GM21529 (cell line): ENCODE results near the gene JMJD8.

Source experiments
- ATAC-seq: cut with Tn5 transposase; IDR thresholded peaks from one replicate; pipeline ENCODE4 v1.9.1; 2021; ENCODE audit not compliant: unreplicated experiment

JMJD8 gene

DNA sequence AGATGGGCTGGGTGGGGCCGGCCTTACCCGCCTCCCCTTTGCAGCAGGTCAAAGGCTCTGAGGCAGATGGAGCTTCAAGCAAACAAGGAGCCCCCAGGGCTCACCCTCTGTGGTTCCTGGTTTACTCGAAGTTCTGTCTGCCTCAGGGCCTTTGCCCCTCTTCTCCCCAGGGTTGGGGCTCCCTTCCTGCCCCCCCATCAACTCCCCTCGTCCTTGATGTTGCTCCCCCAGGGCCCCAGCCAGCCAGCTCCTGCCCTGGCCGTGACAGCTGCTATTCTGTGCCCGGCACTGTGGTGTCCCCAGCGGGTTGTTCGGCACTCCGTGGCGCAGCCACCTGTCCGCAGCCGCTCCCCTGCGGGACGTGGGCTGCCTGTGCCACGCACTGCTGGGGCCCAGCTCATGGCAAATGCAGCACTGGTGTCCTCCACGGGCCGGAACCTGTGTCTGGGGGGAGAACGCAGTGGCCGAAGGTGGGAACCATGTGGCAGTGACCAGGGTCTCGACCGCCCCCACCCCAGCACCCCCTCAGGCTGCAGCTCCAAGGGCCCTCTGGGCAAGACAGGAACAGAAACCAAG lies 26.5 kb upstream of the JMJD8 start:
- ATAC-seq: no peak

DNA sequence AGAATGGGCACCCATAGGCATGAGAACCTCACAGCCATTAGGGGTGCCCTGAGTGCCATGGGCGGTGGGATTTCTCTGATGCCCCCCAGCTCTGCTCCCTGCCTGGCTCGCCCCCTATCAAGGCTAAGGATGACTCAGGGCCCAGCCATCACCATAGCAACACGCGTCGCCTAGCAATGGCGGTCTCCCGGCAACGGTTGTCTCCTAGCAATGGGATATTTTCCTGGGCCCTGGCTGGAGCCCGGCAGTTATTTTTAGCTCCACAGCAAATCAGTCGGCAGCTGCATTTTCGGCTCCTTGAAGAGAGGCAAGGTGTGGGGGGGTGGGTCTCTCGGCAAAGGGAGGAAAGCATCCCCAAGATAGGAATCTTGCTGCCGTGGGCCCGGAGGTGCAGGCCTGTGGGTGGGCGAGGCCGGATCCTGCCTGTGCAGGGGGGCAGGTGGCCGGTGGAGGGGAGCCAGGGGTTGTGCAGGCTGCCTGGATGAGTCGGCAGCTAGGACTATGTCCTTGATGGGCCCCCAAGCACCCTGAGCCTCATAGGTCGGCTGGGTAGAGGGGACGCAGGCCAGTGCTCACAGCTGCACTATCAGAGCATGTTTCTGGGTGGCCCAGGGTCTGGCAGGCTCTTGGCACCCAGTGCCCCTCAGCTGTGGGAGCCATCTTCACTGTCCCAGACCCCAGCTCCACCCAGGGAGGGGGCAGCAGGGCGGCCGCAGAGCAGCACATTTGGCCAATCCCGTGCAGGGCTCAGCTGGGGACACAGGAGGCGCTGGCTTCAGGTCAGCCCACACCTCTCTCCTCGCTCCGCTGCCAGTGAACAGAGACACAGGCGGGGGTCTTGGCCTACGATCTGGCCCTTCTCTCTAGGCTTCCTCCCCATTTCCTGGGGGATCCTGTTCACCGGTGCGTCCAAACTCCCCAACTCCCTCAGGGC lies 25.7 kb upstream of the JMJD8 start:
- ATAC-seq: no peak

DNA sequence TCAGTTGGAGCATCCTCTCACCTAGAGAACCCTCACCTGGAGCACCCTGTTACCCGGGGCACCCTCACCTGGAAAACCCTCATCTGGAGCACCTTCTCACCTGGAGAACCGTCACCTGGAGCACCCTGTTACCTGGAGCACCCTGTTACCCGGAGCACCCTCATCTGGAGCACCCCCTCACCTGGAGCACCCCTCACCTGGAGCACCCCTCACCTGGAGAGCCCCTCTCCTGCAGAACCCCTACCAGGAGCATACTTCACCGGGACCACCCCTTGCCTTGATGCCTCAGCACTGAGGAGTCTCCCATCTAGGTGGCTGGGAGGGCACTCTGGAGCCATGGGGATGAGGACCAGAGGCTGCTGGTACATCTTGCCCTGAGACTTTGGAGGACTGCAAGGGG lies 24.8 kb upstream of the JMJD8 start:
- ATAC-seq: no peak

DNA sequence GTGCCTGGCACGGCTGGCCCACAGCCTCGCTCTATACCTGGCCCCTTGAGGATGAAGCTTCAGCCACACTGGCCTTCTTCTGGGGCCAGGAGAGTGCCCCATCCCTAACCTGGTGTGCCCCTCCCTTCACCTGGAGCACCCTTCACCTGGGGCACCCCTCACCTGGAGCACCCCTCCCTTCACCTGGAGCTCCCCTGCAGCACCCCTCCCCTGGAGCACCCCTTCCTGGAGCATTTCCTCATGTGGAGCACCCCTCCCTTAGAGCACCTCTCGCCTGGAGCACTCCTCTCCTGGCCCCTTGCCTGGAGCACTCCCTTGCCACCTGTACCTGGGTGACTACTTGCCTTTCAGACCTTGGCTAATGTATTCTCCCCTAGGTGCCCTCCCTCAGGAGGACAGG lies 23.9 kb upstream of the JMJD8 start:
- ATAC-seq: no peak

DNA sequence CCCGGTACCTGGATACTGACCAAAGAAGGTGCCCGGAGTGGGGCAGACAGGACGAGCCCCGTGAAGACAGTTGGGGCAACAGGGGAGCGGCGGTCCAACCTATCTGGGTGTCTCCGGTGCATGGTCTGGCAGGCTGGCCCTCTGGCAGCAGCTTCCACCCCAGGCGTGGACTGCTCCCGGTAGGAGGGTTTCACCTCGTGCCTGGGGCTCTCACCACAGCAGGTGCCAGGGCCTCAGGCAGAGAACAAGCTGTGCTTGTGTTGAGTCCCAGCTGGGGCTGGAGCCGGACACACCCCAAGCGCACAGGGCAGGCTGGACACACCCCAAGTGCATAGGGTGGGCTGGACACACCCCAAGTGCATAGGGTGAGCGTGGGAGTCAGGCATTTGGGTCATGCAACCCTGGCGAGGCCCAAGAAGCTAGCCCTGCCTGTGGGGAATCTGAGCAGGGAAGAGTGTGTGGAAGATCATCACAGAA lies 23.0 kb upstream of the JMJD8 start:
- ATAC-seq: no peak

DNA sequence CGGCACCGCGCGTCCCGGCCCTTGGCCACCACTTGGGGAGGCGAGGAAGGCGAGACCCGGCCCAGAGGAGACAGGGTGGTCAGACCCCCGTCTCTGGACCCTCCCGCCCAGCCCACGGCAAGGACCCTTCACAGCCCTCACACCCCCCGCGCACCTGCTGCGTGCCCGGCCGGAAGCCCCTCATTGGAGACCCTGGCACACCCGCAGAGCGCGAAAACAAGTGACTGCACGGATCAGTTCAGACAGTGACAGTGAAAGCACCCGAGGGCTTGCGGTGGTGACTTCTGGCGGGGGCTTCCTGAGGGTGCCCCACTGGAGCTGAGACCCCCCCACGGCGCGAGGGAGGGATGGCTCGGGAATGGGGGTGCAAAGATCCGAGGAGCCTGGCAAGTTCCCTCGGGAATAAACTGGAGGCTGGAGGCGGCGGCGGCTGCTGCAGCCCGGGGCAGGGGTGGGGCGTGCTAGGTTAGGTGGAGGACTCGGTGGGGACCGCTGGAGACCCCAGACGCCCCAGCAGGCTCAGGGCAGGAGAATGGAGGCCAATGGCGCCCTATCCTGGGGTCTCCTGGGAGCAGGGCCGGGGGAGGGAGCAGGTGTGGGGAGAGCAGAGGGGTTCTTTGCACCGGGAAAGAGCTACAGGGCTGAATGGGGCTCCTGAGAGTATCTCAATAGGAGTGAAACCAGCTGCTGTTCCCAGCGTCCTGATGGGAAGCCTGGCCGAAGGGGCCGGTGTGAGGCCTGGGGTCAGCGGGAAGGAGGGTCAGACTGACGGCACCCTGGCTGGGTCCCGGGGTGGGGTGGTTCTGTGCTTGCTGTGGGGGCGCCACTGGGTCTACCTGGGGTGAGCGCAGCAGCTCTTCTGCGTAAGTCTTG lies 22.3 kb upstream of the JMJD8 start:
- ATAC-seq: no peak

DNA sequence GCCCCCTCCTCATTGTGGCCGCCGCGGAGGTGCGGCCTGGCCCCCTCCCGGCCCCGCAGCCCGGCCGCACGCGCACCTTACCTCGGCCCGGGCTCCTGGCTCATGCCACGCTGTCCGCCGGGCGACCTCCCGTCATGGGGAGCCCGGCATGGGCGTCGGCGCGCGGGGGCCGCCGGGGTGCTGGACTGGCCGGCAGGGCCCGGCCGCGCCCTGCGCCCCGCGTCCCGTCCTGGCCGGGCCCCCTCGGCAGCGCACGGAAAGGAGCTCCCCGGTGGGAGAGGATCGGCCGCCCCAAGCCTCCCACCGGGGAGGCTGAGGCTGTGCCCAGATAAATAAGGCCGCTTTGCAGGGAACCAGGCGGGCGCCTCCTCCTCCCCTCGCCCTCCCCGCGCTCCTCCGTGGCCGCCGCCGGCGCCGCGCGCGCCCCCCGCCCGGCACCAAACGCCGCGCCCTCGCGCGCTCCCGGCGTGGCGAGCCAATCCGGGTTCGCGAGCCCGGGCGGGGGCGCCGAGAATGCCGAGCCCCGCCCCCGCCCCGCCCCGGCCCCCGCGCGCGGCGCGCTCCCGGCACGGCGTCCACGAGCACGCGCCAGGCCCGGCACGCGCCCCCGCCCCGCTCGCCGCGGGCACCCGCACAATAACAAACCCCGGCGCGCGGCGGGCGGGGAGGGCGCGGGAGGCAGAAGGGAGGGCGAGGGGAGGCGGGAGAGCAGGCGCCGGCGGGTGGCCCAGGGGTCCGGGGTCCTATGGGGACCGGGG lies 21.5 kb upstream of the JMJD8 start, which contains the start of gene FBXL16:
Gene FBXL16, minus strand, starts transcription at position 371 of the 758 bp plus-strand sequence. CDS start 8,396 bp downstream, outside the sequence.
- no peak for ATAC-seq

DNA sequence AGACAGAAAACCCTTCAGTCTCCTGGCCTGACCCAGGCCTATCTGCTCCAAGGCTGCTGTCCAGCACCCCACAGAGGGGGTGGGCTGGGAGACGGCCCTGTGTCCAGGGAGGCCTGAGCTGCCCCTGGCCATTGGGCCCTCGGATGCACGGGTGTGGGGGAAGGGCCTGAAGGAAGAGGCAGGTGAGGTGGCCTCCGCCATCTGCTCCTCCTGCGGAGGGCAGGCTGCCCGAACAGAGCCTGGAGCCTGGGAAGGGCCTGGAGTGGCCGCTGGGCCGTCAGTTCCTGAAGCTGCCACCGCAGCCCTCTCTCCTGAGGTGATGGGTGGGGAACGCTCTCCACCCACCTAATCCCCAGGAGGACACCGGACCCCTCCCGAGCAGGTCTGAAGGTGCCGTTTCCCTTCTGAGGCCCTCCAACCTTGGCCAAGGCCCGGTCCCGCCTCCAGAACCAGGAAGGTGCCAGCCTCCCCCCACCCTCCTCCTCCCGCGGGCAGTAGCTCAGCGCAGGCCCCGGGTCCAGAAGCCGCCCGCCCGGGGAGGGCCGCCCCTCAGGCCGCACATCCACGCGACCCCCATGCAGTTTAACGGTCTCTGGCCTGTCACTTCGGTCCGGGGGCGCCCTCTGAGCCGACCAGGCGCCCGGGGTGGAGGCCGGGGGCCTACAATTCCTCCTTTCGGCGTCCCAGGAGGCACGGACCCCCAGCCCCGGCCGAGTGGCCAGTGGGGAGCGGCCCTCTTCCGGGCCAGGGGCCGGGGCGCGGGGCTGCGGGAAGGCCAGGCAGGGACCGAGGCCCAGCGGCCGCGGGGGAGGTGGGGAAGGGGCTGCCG lies 20.6 kb upstream of the JMJD8 start:
- ATAC-seq: no peak

DNA sequence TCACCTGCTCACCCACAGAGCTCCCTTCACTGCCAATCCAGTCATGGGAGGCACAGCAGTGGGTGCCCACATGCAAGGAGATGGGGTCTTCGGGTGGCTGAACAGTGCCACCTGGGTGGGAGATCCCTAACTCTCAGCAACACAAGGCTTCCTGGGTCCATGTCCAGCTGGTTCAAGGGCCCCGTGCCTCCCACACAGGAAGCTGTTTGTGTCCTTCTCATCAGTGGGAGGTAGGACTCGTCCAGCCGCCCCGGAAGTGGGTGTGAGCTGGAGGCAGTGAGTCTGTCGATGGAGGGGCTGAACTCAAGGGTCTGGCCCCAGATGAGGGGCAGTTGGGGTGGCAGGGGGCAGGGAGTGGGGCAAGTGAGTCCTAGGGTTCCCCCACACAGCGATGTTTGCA lies 19.9 kb upstream of the JMJD8 start:
- no peak for ATAC-seq

DNA sequence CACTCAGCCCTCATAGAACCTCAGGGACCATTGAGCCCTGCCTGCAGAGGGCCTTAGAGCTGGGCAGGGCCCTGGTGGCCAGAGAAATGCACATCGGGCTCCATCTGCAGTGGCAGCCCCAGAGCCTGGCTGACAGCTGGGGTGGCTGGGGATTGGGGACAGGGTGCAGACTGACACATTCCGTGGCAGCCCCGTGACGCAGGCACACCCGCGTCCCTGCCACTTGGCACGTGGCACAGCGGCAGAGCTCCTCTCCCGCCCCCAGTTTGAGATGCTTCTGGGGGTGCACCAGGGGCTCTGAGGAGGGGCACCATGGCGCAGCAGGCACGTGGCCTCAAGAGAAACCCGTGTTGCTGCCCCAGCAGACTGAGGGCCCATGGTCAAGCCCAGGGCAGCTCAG lies 19.3 kb upstream of the JMJD8 start:
- no peak for ATAC-seq

DNA sequence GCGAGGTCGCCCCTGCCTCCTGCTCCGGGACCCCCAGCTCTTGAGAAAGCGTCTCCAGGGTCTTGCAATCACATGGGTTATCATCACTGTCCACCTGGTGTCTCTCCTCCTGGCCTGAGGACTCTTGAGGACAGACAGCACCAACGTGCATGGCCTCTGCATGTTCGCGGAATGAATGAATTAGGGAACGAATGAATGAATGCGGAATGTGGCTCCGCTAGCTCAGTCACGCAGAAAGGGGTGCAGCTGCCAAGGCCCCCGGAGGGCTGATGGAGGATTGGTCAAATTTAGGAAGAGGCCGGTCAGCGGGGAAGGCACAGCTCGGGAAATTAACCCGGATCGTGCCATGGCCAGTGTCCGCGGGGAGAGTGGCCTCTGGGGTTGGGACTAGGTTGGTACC lies 18.2 kb upstream of the JMJD8 start:
- ATAC-seq: no peak

DNA sequence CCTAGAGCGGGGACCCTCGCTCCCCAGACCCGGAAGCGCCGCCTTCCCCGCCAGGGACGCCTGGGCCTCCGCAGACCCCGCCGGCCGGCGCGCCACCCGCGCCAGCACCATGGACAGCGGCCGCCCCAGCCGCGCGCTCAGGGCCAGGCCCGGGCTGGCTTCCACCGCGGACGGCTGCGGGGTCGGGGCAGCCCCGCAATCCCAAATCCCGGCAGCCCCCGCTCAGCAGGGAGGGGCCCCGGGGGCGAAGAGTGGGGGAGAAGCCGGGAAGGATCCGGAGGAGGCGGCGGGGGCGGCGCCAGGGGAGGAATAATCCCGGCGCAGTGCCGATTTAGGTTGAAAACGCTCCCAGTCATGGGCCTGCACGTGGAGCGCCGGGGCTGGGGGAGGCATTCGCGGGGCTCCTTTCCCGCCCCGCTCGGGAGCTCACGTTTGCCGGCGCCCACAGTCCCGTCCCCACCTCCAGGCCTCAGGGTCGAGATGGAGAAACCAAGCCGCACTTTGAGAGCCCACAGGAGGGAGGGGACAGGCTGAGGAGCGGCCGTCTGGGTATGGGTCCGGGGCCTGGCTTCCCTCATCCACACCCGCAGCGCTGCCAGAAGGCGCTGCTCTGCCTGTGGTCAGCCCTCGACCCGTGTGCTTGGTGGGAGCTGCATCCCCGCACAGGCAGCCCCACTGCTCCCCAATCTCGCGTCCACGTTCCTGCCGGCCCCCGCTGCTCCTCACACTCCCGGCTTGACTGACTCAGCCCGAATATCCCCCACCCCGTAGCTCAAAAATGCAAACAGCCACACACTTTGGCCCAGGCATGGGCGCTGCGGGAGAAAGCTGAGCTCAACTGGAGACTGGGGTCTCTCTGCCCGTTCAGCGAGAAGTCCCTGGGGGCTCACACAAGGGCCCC lies 16.8 kb upstream of the JMJD8 start:
- ATAC-seq: no peak

DNA sequence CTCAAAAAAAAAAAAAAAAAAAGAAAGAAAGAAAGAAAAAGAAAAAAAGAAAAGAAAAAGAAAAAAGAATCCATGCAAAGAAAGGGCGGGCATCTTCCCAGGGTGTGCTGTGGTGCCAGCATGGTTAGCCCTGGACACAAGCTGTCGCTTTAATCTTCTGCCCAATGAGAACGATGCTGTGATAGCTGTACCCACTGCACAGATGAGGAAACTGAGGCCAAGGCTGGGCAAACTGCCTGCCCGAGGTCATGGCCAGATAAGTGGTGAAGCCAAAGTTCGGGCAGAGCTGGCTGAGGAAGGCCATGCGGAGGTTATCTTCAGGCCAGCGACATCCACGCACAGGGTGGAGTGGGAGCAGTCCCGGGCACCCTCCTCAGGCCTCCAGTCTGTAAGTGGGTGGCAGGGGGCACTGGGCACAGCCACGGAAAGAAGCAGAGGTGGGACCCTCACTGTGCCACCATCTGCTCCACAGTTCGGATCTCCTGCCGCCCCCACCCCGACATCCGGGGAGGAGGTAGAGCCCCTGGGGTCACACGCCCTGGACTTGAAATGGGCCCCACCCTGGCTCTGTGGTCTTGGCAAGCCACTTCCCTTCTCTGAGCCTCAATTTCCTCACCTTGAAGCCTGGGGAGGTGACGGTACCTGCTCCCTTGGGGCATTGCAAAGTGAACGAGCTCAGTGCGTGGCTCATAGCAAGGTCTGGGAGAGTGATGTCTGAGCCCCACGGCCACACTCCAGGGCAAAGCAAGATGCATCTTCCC lies 15.0 kb upstream of the JMJD8 start:
- ATAC-seq: no peak

DNA sequence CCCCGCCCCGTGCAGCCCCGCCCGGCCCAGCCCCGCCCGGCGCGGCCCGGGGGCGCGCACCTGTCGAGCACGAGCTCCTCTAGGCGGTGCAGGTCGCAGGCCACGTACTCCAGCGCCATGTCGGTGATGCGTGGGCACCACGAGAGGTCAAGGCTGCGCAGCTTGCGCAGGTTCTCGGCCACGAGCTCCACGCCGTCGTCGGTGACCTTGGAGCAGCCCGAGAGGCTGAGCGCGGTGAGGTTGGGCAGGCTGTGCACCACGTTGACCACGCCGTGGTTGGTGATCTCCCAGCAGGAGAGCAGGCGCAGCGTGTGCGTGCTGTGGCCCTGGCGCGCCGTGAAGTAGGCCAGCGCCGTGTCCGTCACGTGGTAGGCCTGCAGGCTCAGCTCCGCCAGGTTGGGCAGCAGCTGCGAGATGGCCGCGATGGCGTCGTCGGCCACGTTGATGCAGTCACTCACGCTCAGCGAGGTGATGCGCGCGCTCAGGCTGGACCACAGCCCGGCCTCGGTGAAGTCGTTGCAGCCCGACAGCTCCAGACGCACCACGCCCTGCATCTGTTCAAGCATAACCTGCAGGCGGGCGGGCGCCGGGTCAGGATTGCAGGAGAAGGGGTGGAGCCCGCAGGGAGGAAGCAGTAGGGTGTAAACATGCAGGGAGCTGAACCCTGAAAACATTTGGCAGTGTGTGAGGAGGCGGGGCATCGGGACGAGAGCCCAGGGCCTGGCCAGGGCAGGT lies 11.4 kb upstream of the JMJD8 start:
- ATAC-seq: no peak

DNA sequence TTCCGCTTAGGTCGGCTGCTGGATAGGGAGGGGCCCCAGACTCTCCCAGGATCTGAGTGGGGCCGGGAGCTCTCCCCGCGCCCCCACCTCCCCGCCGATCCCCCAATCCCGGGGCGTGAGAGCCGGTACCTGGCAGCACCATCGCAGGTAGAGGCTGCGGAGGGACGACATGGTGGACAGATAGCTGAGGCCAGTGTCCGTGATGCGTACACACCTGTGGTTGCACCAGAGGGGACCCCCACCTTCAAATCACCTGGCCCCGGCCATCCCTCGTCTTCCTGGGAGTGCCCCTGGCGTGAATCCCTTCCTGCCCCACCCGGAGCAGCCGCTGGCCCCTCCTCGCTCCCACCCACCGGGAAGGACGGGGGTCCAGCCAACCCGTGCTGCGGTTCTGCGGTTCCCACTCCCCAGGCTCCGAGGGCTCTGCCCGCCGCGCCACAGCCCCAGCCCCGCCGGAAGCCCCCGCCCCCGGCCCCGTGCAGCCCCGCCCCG lies 10.8 kb upstream of the JMJD8 start:
- ATAC-seq: no peak

DNA sequence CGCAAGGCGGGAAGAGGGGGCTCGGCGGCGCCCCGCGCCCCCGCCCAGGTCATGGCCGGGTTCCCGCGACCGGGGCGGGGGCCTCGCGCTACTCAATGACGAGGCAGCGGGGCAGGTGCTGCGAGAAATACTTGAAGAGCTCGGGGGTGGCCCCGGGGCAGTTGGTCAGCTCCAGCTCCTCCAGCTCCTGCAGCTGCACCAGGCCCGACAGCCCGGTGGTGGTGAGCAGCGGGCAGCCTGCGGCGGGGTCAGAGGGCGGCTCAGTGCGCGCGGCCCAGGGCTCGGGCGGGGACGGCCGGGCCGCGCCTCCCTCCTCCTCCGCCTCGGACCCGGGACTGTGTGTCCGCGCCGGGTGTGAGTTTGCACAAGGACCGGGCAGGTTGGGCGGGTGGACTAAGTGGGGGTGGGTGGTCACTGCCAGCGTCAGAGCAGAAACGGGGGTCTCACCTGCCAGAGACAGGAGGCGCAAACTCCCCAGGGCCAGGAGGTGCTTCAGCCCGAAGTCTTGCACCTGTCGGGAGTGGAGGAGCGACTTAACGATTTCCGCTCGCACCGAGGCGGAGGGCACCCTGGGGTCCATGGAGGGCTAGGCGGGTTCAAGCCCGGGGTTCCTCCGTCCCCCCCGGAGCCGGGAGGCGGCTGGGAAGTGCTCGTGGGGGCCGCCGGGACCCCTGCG lies 10.2 kb upstream of the JMJD8 start:
- no peak for ATAC-seq

DNA sequence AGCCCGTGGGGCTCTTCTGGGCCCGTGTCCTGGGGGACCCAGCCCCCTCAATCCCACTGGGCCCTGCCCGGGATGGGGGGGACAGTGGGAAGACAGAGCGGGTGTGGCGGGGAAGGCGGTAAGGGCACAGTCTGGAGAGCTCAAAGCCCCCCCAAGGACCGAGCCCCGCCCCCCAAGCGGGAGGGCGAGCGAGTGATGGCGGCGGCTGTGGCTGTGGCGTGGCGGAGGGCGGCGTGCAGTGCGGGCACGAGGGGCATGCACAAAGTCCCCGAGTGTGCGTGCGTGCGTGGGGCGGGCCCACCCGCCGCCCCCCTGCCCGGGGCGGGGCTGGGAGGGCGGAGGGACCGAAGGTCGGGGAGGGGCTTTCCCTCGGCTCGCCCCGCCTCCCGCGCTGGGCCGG lies 9.6 kb upstream of the JMJD8 start:
- no peak for ATAC-seq
